ENCODE measurements around the gene VWF.

The VWF gene

GRCh38 chr12:6132496-6132895 lies 8.0 kb upstream of the VWF start:
- no peak overlapping the region for H3K27ac ChIP-seq
- no peak for TF ChIP-seq CTCF (conservative IDR thresholded peaks at IDR 0.05; ENCODE audit: low read depth)
- ChIA-PET CTCF (no interaction called here), POLR2A (ENCODE audit: low non-redundant PET) (no interaction called here)
- no peak for DNase-seq (ENCODE audit: low spot score)

- CTCF ChIA-PET: no interaction called here
- no peak for TF ChIP-seq CTCF (conservative IDR thresholded peaks at IDR 0.05; ENCODE audit: low read depth)
Observed at GRCh38 chr12:6125310-6125608, 789 bp upstream of the VWF start.

GRCh38 chr12:6123258-6123657 lies 1.2 kb downstream of the VWF start:
- no peak for DNase-seq (ENCODE audit: low spot score)
- no peak overlapping the region for H3K27ac ChIP-seq
- ChIA-PET CTCF (interaction anchor here (1.1 kb wide), 1 partner anchor 9 kb away, joined by 4 read pairs; no protein-coding TSS in a partner anchor), POLR2A (ENCODE audit: low non-redundant PET) (no interaction called here)
- TF ChIP-seq CTCF (conservative IDR thresholded peaks at IDR 0.05; ENCODE audit: low read depth): no peak

More at GRCh38 chr12:6125310-6125608, 789 bp upstream of the VWF start:
- H3K27ac ChIP-seq: no peak overlapping the region
- POLR2A ChIA-PET (ENCODE audit: low non-redundant PET): no interaction called here
- DNase-seq (ENCODE audit: low spot score): no peak

- TF ChIP-seq CTCF (conservative IDR thresholded peaks at IDR 0.05; ENCODE audit: low read depth): no peak
- no peak overlapping the region for H3K27ac ChIP-seq
- no peak for DNase-seq (ENCODE audit: low spot score)
- CTCF ChIA-PET: no interaction called here
- POLR2A ChIA-PET (ENCODE audit: low non-redundant PET): no interaction called here
Observed at GRCh38 chr12:6122201-6122600, 2.3 kb downstream of the VWF start.

- POLR2A ChIA-PET (ENCODE audit: low non-redundant PET): no interaction called here
Observed at GRCh38 chr12:6120796-6121473, 3.5 kb downstream of the VWF start.

GRCh38 chr12:6118891-6119568 lies 5.4 kb downstream of the VWF start:
- ChIA-PET POLR2A (ENCODE audit: low non-redundant PET) (no interaction called here), CTCF (interaction anchor here (0.6 to 0.7 kb wide), 2 partner anchors 39 to 974 kb away, joined by 3 to 4 read pairs; no protein-coding TSS in a partner anchor)
- DNase-seq (ENCODE audit: low spot score): no peak
- H3K27ac ChIP-seq: no peak overlapping the region
- no peak for TF ChIP-seq CTCF (conservative IDR thresholded peaks at IDR 0.05; ENCODE audit: low read depth)

More at GRCh38 chr12:6120796-6121473, 3.5 kb downstream of the VWF start:
- CTCF ChIA-PET: no interaction called here
- TF ChIP-seq CTCF (conservative IDR thresholded peaks at IDR 0.05; ENCODE audit: low read depth): no peak
- no peak for DNase-seq (ENCODE audit: low spot score)
- H3K27ac ChIP-seq: no peak overlapping the region

Measured in RWPE1 (cell line).